G401.6 (cell line): Measurements from ENCODE around the gene IKBIP.
"Not testable (repeated sequence)": the region's sequence is repeated elsewhere in the genome, so short reads cannot be mapped to it uniquely, and the experiment has no call there.

ENCODE experiments used
- FAIRE-seq: peaks from 2 replicates; lab custom pipeline; 2012; peaks lifted over from hg19 to GRCh38; lab: Jason Lieb, UNC

IKBIP gene

GRCh38 chr12:98637068-98637467 is 7.5 kb downstream of the IKBIP start:
- peak; percentile 55 for FAIRE-seq

GRCh38 chr12:98635657-98636323 is 8.8 kb downstream of the IKBIP start:
- FAIRE-seq, result peak; percentile 90

GRCh38 chr12:98618952-98619351 is 25.6 kb downstream of the IKBIP start:
- no peak for FAIRE-seq

- no peak for FAIRE-seq
Observed at GRCh38 chr12:98612696-98613334, 31.8 kb downstream of the IKBIP start.

- FAIRE-seq, result no peak
Observed at GRCh38 chr12:98610596-98610995, 34.0 kb downstream of the IKBIP start.

GRCh38 chr12:98606359-98606988 is 38.1 kb downstream of the IKBIP start:
- peak; percentile 73 for FAIRE-seq

GRCh38 chr12:98601924-98602323 is 42.7 kb downstream of the IKBIP start:
- no peak for FAIRE-seq

DNA sequence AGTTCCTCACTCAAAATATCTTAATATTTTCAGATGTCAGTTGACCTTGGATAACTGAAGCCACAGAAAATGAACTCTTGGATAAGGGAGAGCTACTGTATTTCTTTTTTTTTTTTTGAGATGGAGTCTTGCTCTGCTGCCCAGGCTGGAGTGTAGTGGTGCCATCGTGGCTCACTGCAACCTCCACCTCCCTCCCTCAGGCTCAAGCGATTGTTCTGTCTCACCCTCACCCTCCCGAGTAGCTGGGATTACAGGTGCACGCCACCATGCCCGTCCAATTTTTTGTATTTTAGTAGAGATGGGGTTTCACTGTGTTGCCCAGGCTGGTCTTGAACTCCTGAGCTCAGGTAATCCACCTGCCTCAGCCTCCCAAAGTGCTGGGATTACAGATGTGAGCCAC is 47.3 kb downstream of the IKBIP start:
- not testable (repeated sequence) for FAIRE-seq

DNA sequence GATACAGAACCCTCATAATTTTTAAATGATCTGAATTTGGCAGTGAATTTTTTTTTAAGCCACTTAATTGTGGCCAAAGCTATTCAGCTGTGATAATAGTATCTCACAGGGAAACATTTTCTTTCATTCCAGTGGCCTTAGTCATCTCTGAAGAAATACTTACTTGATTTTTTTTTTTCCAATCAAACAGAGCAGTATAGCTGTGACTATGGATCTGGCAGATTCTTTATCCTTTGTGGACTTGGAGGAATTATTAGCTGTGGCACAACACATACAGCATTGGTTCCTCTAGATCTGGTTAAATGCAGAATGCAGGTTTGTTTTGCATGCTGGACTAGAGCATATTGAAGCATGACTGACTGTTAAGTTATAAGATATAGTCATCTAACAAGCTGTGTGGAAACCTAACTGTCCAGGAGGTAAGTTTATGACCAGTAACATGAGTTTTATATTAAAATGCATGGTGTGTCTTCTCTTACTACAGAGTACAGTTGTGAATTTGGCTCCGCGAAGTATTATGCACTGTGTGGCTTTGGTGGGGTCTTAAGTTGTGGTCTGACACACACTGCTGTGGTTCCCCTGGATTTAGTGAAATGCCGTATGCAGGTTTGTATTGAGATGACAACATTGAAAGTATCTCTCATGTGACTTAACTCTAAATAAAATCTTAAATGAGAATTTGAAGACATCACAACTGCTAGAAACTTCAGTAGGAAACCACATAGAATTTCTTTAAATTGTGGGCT is 49.2 kb downstream of the IKBIP start:
- FAIRE-seq, result no peak

GRCh38 chr12:98594050-98594835 is 50.3 kb downstream of the IKBIP start:
- no peak for FAIRE-seq

- FAIRE-seq, result peak; percentile 89
Observed at GRCh38 chr12:98593351-98594049, 51.1 kb downstream of the IKBIP start, which contains the start of gene SLC25A3. Gene SLC25A3, plus strand, starts transcription at chr12:98593686. Its CDS starts 293 bp downstream, at chr12:98593979.

GRCh38 chr12:98592825-98593322 is 51.7 kb downstream of the IKBIP start:
- FAIRE-seq, result no peak

- FAIRE-seq, result no peak
Observed at GRCh38 chr12:98591209-98591608, 53.4 kb downstream of the IKBIP start.

DNA sequence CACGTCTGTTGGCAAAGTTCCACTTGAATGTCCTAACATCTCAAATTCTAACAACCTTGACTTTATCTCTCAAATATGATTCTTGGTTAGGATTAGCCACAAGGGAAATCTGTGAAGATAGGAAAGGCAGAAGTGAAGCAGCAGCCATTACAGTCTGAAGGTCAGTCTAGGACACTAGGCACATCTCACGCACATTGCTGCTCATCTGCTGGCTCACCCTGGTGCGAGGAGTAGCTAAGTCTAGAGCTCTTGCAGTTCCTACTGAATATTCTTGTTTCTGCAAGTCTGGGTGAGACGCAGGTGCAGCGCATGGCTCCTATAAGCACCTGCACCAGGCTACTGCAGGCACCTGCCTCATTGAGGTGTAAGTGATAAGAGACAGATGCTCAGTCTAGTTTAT is 57.5 kb downstream of the IKBIP start:
- no peak for FAIRE-seq

- FAIRE-seq, result no peak
Observed at GRCh38 chr12:98582093-98582492, 62.5 kb downstream of the IKBIP start.

DNA sequence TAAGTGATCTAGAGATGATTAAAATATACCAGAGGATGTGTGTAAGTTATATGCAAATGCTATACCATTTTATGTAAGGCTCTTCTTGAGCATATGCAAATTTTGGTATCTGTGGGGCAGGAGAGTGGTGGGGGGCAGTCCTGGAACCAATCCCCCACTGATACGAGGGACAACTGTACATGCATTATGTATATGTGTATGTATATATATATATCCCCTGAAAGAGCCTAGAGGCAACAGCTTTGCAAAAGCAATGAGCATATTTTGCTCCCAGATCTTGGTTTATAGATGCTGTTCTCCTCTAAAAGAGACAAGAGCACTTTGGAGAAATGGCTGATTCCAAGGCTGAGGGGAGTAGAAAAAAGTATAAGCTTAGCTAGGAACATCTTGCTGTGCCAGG is 63.5 kb downstream of the IKBIP start:
- no peak for FAIRE-seq

DNA sequence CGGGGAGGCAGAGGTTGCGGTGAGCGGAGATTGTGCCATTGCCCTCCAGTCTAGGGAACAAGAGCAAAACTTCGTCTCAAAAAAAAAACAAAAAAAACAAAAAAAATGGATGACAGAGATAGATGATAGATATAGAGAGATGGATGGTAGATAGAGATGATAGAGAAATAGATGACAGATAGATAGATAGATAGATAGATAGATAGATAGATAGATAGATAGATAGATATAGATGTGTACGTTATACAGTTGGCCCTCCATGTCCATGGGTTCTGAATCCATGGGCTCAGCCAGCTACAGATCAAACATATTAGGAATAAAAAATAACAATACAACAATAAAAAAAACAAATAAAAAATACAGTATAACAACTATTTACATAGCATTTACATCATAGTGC is 63.9 kb downstream of the IKBIP start:
- FAIRE-seq, result no peak

- no peak for FAIRE-seq
Observed at GRCh38 chr12:98579835-98580234, 64.8 kb downstream of the IKBIP start.

- FAIRE-seq, result no peak
Observed at GRCh38 chr12:98579347-98579746, 65.2 kb downstream of the IKBIP start.

DNA sequence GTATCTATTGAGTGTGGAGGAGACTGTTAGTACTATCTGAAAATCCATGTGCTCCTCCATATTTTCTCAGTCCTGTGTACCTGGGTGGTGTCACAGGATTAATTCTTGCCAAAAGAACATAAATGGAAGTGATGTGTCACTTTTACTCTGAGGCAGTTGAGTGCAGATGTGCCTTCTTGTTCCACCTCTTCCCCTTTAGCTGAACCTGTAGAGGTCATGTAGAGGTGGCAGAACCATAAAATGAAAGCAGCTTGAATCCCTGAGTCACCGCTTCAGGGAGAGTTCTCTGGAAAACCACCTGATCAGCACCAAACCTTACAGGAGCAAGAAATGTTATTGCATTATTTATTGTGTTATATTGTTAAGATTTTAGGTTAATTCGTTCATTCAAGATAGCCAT is 65.8 kb downstream of the IKBIP start:
- no peak for FAIRE-seq

GRCh38 chr12:98578392-98578791 is 66.2 kb downstream of the IKBIP start:
- no peak for FAIRE-seq
